ENCODE data around the gene KIAA0232.

KIAA0232 gene

GRCh38 chr4:6782147-6782845 lies at the start of gene KIAA0232:
TSS of gene KIAA0232 (plus strand) at chr4:6782727. CDS start at chr4:6824454, 41,727 bp downstream.
- Mint-ChIP-seq H3K27me3 (peaks cover 0 to 2% of the 10 kb centered on the region in 2 donors), H3K9me3 (no peaks in the 10 kb centered on the region), H3K4me1 (peaks cover 20 to 43% of the 10 kb centered on the region in 2 donors), H3K27ac (peak within 1 kb of the TSS; percentile 94), H3K4me3 (peak within 1 kb of the TSS; percentile 81 to 91), H3K36me3 (peaks cover under 1 to 2% of the 10 kb centered on the region in 2 donors)
- ATAC-seq (replicated peaks) (peak; percentile 78 to 84), DNase-seq (peak; percentile 91)

- Mint-ChIP-seq H3K4me1 (no peaks in the 10 kb centered on the region), H3K27ac (no peak overlapping the region), H3K27me3 (peaks cover 21 to 22% of the 10 kb centered on the region in 2 donors), H3K36me3 (no peaks in the 10 kb centered on the region), H3K4me3 (no peak overlapping the region), H3K9me3 (no peaks in the 10 kb centered on the region)
- ATAC-seq (replicated peaks) (no peak), DNase-seq (no peak)
Observed at GRCh38 chr4:6733358-6734164, 49.0 kb upstream of the KIAA0232 start.

- DNase-seq (no peak), ATAC-seq (replicated peaks) (no peak)
Observed at GRCh38 chr4:6734165-6734786, 48.3 kb upstream of the KIAA0232 start.

GRCh38 chr4:6739920-6740319 lies 42.6 kb upstream of the KIAA0232 start:
- Mint-ChIP-seq H3K4me1 (no peaks in the 10 kb centered on the region), H3K27me3 (peaks cover 33 to 44% of the 10 kb centered on the region in 2 donors), H3K27ac (no peak overlapping the region), H3K4me3 (no peak overlapping the region), H3K36me3 (no peaks in the 10 kb centered on the region), H3K9me3 (peaks cover 2 to 5% of the 10 kb centered on the region in 2 donors)
- ATAC-seq (replicated peaks) (no peak), DNase-seq (no peak)

More at GRCh38 chr4:6734165-6734786, 48.3 kb upstream of the KIAA0232 start:
- Mint-ChIP-seq H3K4me1 (no peaks in the 10 kb centered on the region), H3K27me3 (peaks cover 20 to 24% of the 10 kb centered on the region in 2 donors), H3K4me3 (no peak overlapping the region), H3K27ac (no peak overlapping the region), H3K9me3 (no peaks in the 10 kb centered on the region), H3K36me3 (no peaks in the 10 kb centered on the region)

- Mint-ChIP-seq H3K4me3 (no peak overlapping the region), H3K4me1 (no peaks in the 10 kb centered on the region), H3K27me3 (peaks cover 35 to 48% of the 10 kb centered on the region in 2 donors), H3K9me3 (peaks cover 3 to 5% of the 10 kb centered on the region in 2 donors), H3K27ac (no peak overlapping the region), H3K36me3 (no peaks in the 10 kb centered on the region)
- DNase-seq (no peak), ATAC-seq (replicated peaks) (no peak)
Observed at GRCh38 chr4:6740347-6740746, 42.2 kb upstream of the KIAA0232 start.

- H3K4me3 Mint-ChIP-seq = no peak overlapping the region
- DNase-seq = no peak
- H3K9me3 Mint-ChIP-seq = peaks cover 3 to 5% of the 10 kb centered on the region in 2 donors
- no peaks in the 10 kb centered on the region for H3K36me3 Mint-ChIP-seq
- no peak overlapping the region for H3K27ac Mint-ChIP-seq
- no peak for ATAC-seq (replicated peaks)
- H3K4me1 Mint-ChIP-seq = no peaks in the 10 kb centered on the region
- peaks cover 32 to 47% of the 10 kb centered on the region in 2 donors for H3K27me3 Mint-ChIP-seq
Observed at GRCh38 chr4:6742507-6742906, 40.0 kb upstream of the KIAA0232 start.

GRCh38 chr4:6742989-6743388 lies 39.5 kb upstream of the KIAA0232 start:
- no peaks in the 10 kb centered on the region for H3K4me1 Mint-ChIP-seq
- H3K9me3 Mint-ChIP-seq = peaks cover 3 to 5% of the 10 kb centered on the region in 2 donors
- H3K36me3 Mint-ChIP-seq = no peaks in the 10 kb centered on the region
- no peak overlapping the region for H3K4me3 Mint-ChIP-seq
- peaks cover 27 to 44% of the 10 kb centered on the region in 2 donors for H3K27me3 Mint-ChIP-seq
- H3K27ac Mint-ChIP-seq = no peak overlapping the region
- no peak for ATAC-seq (replicated peaks)
- no peak for DNase-seq

- no peak overlapping the region for H3K27ac Mint-ChIP-seq
- H3K4me3 Mint-ChIP-seq = no peak overlapping the region
- no peak for ATAC-seq (replicated peaks)
- no peaks in the 10 kb centered on the region for H3K36me3 Mint-ChIP-seq
- H3K9me3 Mint-ChIP-seq = peaks cover 0 to 1% of the 10 kb centered on the region in 2 donors
- H3K4me1 Mint-ChIP-seq = peaks cover 0 to 3% of the 10 kb centered on the region in 2 donors
- no peak for DNase-seq
- H3K27me3 Mint-ChIP-seq = peaks cover 22 to 29% of the 10 kb centered on the region in 2 donors
Observed at GRCh38 chr4:6746721-6747293, 35.7 kb upstream of the KIAA0232 start.

GRCh38 chr4:6747294-6748051 lies 35.1 kb upstream of the KIAA0232 start:
- Mint-ChIP-seq H3K9me3 (peaks cover 0 to 1% of the 10 kb centered on the region in 2 donors), H3K4me1 (peaks cover 0 to 3% of the 10 kb centered on the region in 2 donors), H3K36me3 (no peaks in the 10 kb centered on the region), H3K27ac (no peak overlapping the region), H3K27me3 (peaks cover 22 to 29% of the 10 kb centered on the region in 2 donors), H3K4me3 (no peak overlapping the region)
- DNase-seq = no peak
- no peak for ATAC-seq (replicated peaks)

- Mint-ChIP-seq H3K4me1 (peaks cover 0 to 3% of the 10 kb centered on the region in 2 donors), H3K27ac (no peak overlapping the region), H3K4me3 (no peak overlapping the region), H3K27me3 (peaks cover 22 to 23% of the 10 kb centered on the region in 2 donors), H3K36me3 (no peaks in the 10 kb centered on the region), H3K9me3 (peaks cover 0 to 1% of the 10 kb centered on the region in 2 donors)
- ATAC-seq (replicated peaks) (no peak), DNase-seq (no peak)
Observed at GRCh38 chr4:6748286-6748685, 34.2 kb upstream of the KIAA0232 start.

- Mint-ChIP-seq H3K4me1 (peaks cover 0 to 3% of the 10 kb centered on the region in 2 donors), H3K36me3 (no peaks in the 10 kb centered on the region), H3K27me3 (peaks cover 13% of the 10 kb centered on the region in 2 donors), H3K4me3 (no peak overlapping the region), H3K27ac (no peak overlapping the region), H3K9me3 (peaks cover 0 to 1% of the 10 kb centered on the region in 2 donors)
- no peak for DNase-seq
- no peak for ATAC-seq (replicated peaks)
Observed at GRCh38 chr4:6749340-6750171, 33.0 kb upstream of the KIAA0232 start.

- no peaks in the 10 kb centered on the region for H3K9me3 Mint-ChIP-seq
- H3K36me3 Mint-ChIP-seq = no peaks in the 10 kb centered on the region
- H3K4me3 Mint-ChIP-seq = no peak overlapping the region
- ATAC-seq (replicated peaks) (no peak), DNase-seq (no peak)
- peaks cover 0 to 3% of the 10 kb centered on the region in 2 donors for H3K4me1 Mint-ChIP-seq
- H3K27me3 Mint-ChIP-seq = peaks cover 7 to 8% of the 10 kb centered on the region in 2 donors
- H3K27ac Mint-ChIP-seq = no peak overlapping the region
Observed at GRCh38 chr4:6750286-6751221, 32.0 kb upstream of the KIAA0232 start.

Measured in stimulated activated naive B cell treated with anti-CD40 and anti-IgM and Interleukin-4, amounts not matched to agents 10 μg/mL and 1 μg/mL and 100 μg/mL, for 72 hours (primary cell).